ENCODE measurements around the gene SLC25A26.
A peak's percentile ranks its signal among the peaks of the same experiment; 100 is the strongest.

SLC25A26 gene

DNA sequence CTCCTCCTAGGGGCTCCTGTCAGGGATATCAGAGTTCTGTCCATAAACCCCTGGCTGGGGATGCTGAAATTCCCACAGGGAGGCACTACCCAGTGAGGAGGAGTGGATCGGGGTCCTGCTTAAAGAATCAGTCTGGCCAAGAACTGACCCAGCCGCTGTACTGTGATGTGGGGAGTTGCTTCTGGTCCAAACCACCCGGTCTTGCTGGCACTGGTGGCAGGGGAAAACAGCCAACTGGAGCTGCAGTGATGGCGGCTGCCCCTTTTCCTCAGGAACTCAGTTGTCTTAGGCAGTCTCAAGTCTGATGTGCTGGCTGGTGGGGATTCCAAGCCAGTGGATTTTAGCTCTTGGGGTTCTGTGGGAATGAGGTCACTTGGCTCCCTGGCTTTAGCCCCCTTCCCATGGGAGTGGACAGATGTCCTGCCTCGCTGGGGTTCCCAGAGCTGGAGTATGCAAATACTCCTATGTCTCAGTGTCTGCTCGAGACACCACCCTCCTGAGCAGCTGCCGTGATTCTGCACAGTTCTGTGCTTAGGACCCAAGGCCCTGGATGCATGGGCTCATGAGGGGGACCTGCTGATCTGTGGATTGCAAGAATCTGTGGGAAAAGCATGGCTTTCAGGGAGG lies 97.1 kb downstream of the SLC25A26 start:
- peak in 37 of 58 donors; percentile 1 to 47 (median 13) for DNase-seq

DNA sequence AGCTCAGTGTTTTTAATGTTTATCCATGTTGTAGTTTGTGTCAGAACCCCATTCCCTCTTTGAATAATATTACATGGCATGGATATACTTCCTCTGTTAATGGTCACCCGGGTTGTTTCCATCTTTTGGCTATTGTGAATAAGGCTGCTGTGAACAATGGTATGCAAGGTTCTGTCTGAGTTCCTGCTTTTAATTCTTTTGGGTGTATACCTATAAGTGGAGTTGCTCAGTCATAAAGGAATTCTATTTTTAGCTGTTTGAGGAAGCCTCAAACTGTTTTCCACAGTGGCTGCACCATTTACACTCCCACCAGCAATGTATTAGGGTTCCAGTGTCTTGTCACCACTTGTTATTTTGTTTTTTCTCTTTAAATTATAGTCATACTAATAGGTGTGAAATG lies 99.6 kb downstream of the SLC25A26 start:
- DNase-seq, result no peak

- DNase-seq, result no peak
Observed at GRCh38 chr3:66322436-66322835, 101.6 kb downstream of the SLC25A26 start.

DNA sequence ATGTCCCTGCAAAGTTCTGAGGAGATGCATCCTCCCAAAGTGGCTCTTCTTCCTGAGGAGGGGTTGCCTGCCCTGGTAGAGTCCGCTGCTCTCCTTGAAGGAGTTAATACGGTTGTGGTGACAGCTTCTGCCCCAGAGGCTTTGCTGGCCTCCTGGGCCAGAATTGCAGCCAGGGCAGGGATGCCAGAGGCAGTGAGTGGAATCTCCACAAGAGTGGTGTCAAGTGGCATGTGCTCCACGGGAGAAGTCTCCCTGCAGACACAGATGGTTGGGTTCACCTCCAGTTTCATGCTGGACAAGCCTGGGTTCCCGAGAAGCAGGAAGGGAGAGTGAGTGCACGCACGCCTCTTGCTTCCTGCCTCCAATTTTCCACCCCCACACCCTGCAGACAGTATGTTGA lies 105.5 kb downstream of the SLC25A26 start:
- DNase-seq, result no peak

- no peak for DNase-seq
Observed at GRCh38 chr3:66335671-66336070, 114.9 kb downstream of the SLC25A26 start.

GRCh38 chr3:66336333-66336766 lies 115.5 kb downstream of the SLC25A26 start:
- DNase-seq, result no peak

- DNase-seq, result no peak
Observed at GRCh38 chr3:66338927-66339326, 118.1 kb downstream of the SLC25A26 start.

GRCh38 chr3:66342717-66343356 lies 122.0 kb downstream of the SLC25A26 start:
- DNase-seq, result no peak

GRCh38 chr3:66344391-66344811 lies 123.6 kb downstream of the SLC25A26 start:
- DNase-seq, result no peak

GRCh38 chr3:66344848-66345578 lies 124.2 kb downstream of the SLC25A26 start:
- DNase-seq, result no peak

DNA sequence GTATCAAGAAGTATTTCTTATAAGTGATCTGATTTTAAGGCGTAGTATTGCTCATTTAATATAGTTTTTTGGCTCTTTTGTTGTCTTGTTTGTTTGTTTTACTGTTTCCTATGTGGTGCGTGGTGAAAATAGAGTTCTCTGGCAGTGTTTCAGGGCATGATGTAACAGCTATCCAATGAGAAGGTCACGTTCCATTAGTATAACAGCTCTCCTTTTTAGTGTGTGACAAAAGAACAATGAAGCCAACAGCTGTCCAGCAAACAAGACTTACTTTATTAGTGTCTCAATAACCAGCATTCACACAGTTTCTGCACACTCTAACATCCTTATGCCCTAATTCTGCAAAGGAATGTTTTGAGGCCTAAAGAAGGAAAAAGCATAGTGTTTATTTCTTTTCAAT lies 127.9 kb downstream of the SLC25A26 start:
- peak in 16 of 58 donors; percentile 2 to 87 (median 23) for DNase-seq

- no peak for DNase-seq
Observed at GRCh38 chr3:66350601-66351000, 129.8 kb downstream of the SLC25A26 start.

DNA sequence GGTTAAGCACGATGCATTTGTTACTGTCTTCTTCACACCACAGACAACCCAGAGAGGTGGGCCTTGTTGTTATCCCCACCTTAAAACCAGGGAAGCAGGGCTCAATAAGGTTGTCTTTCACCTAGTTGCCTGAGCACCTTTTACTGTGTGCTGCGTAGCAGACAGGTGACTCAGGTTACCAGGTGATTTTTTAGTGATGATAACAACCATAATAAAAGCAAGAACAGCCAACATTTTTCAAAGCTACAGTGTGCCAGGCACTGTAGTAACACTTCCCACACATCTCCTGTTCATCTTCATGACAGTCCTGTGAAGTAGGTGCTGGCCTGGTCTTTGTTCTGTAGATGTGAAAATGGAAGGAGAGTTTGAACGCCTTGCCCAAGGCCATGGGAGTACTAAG lies 132.2 kb downstream of the SLC25A26 start:
- no peak for DNase-seq

DNA sequence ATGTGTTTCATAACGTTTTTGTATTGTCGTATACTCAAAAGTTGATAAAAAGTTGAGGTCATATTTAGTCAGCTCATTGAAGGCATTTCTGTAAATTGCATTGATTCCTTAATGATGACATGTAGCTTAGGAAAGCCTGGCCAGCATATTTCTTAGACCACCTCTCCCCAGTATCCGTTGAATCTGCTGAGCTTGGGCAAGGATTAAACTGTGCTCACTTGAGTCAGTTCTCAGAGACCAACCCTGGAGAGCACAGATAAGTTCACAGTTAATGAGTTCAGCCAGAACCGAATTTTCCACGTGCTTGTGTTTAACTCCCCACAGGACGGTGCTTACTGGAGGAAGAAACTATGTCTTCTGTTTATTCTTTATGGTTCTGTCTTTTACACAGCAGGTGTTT lies 132.7 kb downstream of the SLC25A26 start:
- DNase-seq, result no peak

DNA sequence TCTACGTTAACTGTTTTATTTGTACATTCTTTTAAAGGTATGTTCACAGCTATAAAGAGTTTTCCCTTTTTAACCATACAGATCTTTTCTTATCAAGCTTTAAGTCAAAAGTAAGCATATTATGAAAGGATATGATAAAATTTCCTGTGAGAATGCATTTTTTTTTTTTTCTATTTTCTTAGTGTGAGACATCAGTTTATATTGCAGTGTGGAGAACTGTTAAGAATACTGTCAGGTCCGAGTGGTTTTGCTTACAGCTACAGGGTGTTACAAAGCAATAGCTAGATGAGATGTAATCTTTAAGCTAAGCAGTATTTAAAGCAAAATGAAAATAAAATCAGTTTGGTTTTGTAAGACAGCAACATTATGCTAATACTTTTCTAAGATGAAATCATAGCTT lies 133.2 kb downstream of the SLC25A26 start:
- no peak for DNase-seq

- DNase-seq, result no peak
Observed at GRCh38 chr3:66355394-66355793, 134.6 kb downstream of the SLC25A26 start.

- no peak for DNase-seq
Observed at GRCh38 chr3:66355997-66356396, 135.2 kb downstream of the SLC25A26 start.

DNA sequence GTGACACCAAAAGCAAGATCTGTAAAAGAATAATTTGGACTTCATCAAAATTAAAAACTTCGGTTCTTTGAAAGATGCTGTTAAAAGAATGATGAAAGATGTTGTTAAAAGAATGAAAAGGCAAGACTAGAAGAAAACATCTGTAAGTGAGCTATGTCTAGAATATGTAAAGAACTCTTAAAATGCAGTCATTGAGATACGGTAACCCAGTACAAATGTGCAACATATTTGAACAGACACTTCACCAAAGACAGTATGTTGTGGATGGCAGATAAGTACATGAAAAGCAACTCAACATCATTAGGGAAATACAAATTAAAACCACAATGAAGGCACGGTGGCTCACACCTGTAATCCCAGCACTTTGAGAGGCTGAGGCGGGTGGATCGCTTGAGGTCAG lies 140.6 kb downstream of the SLC25A26 start:
- DNase-seq, result no peak

GRCh38 chr3:66362541-66362941 lies 141.7 kb downstream of the SLC25A26 start:
- DNase-seq, result no peak

- no peak for DNase-seq
Observed at GRCh38 chr3:66363148-66363547, 142.3 kb downstream of the SLC25A26 start.

DNA sequence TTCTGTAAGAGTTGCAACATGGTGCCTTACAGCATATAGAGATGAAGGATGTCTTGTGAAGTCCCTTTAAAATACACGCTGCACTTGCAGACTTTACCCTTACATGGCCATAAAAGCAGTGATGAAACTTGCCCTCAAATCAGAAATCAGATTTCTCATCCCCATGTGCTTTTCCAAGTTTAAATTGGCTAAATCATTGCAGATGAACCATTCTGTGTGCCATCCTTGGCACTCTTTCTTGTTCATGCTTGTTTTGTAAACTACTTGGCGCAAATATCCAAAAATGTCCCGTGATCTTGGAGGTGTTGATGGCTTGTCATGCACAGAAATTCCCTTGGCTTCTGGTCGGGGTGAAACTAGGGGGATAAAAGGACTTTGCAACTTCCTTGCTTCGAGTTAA lies 144.3 kb downstream of the SLC25A26 start:
- DNase-seq, result no peak

GRCh38 chr3:66366747-66367146 lies 145.9 kb downstream of the SLC25A26 start:
- DNase-seq, result no peak

GRCh38 chr3:66367979-66368378 lies 147.2 kb downstream of the SLC25A26 start:
- no peak for DNase-seq

Data from anterior cingulate cortex (tissue), 58 donors.